ENCODE measurements around the gene LIMK2.
"Not testable (repeated sequence)": the region's sequence is repeated elsewhere in the genome, so short reads cannot be mapped to it uniquely, and the experiment has no call there.

The LIMK2 gene

GRCh38 chr22:31290494-31291471, 78.7 kb downstream of the LIMK2 start:
- DNase-seq (ENCODE audit: low spot score), result peak; percentile 95

- DNase-seq (ENCODE audit: low spot score), result no peak
These were observed 79.6 kb downstream of the LIMK2 start for GRCh38 chr22:31291481-31292235.

GRCh38 chr22:31292236-31292989, 80.3 kb downstream of the LIMK2 start, which contains the start of gene PIK3IP1:
PIK3IP1 (minus strand) TSS chr22:31292488; CDS start chr22:31292344, 144 bp downstream.
- peak; percentile 92 for DNase-seq (ENCODE audit: low spot score)

- DNase-seq (ENCODE audit: low spot score), result no peak
These were observed 83.3 kb downstream of the LIMK2 start for GRCh38 chr22:31295360-31295759.

- peak; percentile 42 for DNase-seq (ENCODE audit: low spot score)
These were observed 83.9 kb downstream of the LIMK2 start for GRCh38 chr22:31295831-31296657.

- DNase-seq (ENCODE audit: low spot score), result no peak
These were observed 88.8 kb downstream of the LIMK2 start for GRCh38 chr22:31300896-31301295.

- DNase-seq (ENCODE audit: low spot score), result no peak
These were observed 89.9 kb downstream of the LIMK2 start for GRCh38 chr22:31302006-31302405.

- DNase-seq (ENCODE audit: low spot score), result no peak
These were observed 90.4 kb downstream of the LIMK2 start for GRCh38 chr22:31302537-31302936.

GRCh38 chr22:31305194-31305593, 93.1 kb downstream of the LIMK2 start:
- no peak for DNase-seq (ENCODE audit: low spot score)

GRCh38 chr22:31308181-31308580, 96.1 kb downstream of the LIMK2 start:
- DNase-seq (ENCODE audit: low spot score), result no peak

- DNase-seq (ENCODE audit: low spot score), result peak; percentile 74
These were observed 101.5 kb downstream of the LIMK2 start for GRCh38 chr22:31313366-31314147.

- not testable (repeated sequence) for DNase-seq (ENCODE audit: low spot score)
These were observed 102.1 kb downstream of the LIMK2 start for GRCh38 chr22:31314220-31314619.

- no peak for DNase-seq (ENCODE audit: low spot score)
These were observed 109.3 kb downstream of the LIMK2 start for GRCh38 chr22:31321421-31321820.

GRCh38 chr22:31323578-31324550, 111.8 kb downstream of the LIMK2 start:
- DNase-seq (ENCODE audit: low spot score), result no peak

- no peak for DNase-seq (ENCODE audit: low spot score)
These were observed 114.8 kb downstream of the LIMK2 start for GRCh38 chr22:31326877-31327276.

- DNase-seq (ENCODE audit: low spot score), result no peak
These were observed 115.9 kb downstream of the LIMK2 start for GRCh38 chr22:31327806-31328543.

- no peak for DNase-seq (ENCODE audit: low spot score)
These were observed 116.5 kb downstream of the LIMK2 start for GRCh38 chr22:31328544-31328960.

GRCh38 chr22:31329029-31329428, 116.9 kb downstream of the LIMK2 start:
- no peak for DNase-seq (ENCODE audit: low spot score)
